GM12801 (cell line): ENCODE measurements around the gene DCTN2.

Experiments
- CTCF ChIP-seq: IDR thresholded peaks from one replicate; pipeline ENCODE4 v1.5.1; 2011; ENCODE audit warnings: control low read depth; ENCODE audit not compliant: insufficient read length; ENCODE audit errors: extremely low read depth

The DCTN2 gene

GRCh38 chr12:57533108-57533507 is 13.9 kb downstream of the DCTN2 start:
- no peak for TF ChIP-seq CTCF

GRCh38 chr12:57531836-57532235 is 15.2 kb downstream of the DCTN2 start:
- TF ChIP-seq CTCF: no peak

DNA sequence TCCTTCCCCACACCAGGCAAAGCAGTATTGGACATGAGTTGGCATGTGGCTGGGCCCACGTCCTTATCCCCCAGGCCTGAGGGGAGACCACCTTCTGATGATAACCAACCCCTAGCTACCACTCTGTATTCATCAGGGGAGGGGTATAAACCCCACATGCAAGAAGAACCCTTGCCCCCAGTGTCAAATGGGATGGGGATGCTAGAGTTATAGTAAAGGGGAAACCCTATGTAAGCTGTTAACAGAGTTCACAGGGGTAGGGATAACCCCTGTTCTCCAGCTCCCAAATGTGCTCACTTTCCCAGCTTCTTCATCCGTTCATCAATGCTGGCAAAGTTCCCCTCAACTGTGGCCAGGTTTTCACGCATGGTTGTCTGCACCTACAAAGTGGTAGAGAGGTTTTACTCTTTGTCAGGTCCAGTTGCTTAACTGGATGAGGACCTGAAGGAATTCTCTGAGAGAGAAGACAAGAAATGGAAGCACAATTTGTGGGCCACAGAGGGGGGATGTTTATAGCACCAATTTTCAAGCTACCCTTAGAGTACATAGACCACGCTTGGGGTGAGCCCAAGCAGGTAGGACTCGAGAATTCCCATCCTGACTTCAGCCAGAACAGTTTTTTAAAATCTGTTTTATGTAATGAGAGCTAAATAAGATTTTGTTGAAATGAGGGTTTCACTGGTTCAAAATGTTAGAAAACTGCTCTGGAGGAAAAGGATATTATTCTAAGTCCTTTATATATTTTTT is 16.4 kb downstream of the DCTN2 start:
- TF ChIP-seq CTCF: no peak

GRCh38 chr12:57529831-57530230 is 17.2 kb downstream of the DCTN2 start:
- no peak for TF ChIP-seq CTCF

GRCh38 chr12:57528831-57529555 is 18.0 kb downstream of the DCTN2 start:
- TF ChIP-seq CTCF: no peak

DNA sequence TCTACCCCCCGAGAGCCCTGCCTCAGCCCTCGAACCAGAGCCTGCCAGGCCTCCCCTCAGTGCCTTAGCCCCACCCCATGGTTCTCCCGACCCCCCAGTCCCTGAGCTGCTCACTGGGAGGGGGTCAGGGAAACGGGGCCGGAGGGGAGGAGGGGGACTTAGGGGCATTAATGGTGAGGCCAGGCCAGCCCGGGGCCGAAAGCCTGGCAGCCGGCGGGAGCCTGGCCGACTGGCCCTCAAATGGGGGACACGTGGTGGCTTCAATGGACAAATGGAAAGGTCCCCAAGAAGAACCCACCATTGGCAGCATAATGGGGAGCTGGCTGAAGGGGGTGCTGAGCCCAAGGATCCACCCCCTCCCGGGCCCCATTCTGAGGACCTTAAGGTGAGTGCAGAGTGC is 18.8 kb downstream of the DCTN2 start:
- TF ChIP-seq CTCF: no peak

GRCh38 chr12:57527184-57527583 is 19.8 kb downstream of the DCTN2 start:
- TF ChIP-seq CTCF: no peak
